Osteoblast (primary cell): ENCODE data around the gene SNAPC1. TPM values are rescaled to one million over a fixed set of nuclear protein-coding genes. Genes with fewer than 3 reads are reported as not detected.
A peak's percentile ranks its signal among the peaks of the same experiment; 100 is the strongest.

Experiments
- DNase-seq: peaks from one replicate; pipeline ENCODE4 v3.0.0; 2011; ENCODE audit warnings: low spot score, mixed read lengths; ENCODE audit not compliant: insufficient read length; ENCODE audit errors: missing footprints
- H2AFZ ChIP-seq: 2 replicates; pipeline ENCODE4 v1.6.0; 2011; ENCODE audit warnings: mild to moderate bottlenecking, low read length
- H3K27ac ChIP-seq: 2 replicates; pipeline ENCODE4 v1.5.1; 2011; ENCODE audit warnings: mild to moderate bottlenecking, low read depth, low read length, moderate library complexity
- H3K27me3 ChIP-seq: 2 replicates; pipeline ENCODE4 v1.6.0; 2012; ENCODE audit warnings: mild to moderate bottlenecking, control low read depth, inconsistent platforms, low read length, moderate library complexity; ENCODE audit not compliant: insufficient read depth
- H3K36me3 ChIP-seq: 2 replicates; pipeline ENCODE4 v1.5.1; 2011; ENCODE audit warnings: mild to moderate bottlenecking, low read length, control low read depth, moderate library complexity; ENCODE audit not compliant: insufficient read depth
- H3K4me1 ChIP-seq: 2 replicates; pipeline ENCODE4 v1.5.1; 2011; ENCODE audit warnings: mild to moderate bottlenecking, low read length, control low read depth, moderate library complexity; ENCODE audit not compliant: insufficient read depth
- H3K4me2 ChIP-seq: 2 replicates; pipeline ENCODE4 v1.6.0; 2011; ENCODE audit warnings: mild to moderate bottlenecking, low read length; ENCODE audit not compliant: insufficient read depth
- H3K4me3 ChIP-seq: fragments of 200-600 bp; sonication (generic); 3 replicates; pipeline ENCODE4 v1.5.1; 2012; ENCODE audit warnings: mild to moderate bottlenecking, low read length, inconsistent platforms; ENCODE audit not compliant: insufficient read depth
- H3K79me2 ChIP-seq: 2 replicates; pipeline ENCODE4 v1.6.0; 2012; ENCODE audit warnings: mild to moderate bottlenecking, low read length, control low read depth, inconsistent platforms; ENCODE audit not compliant: insufficient read depth
- H3K9me3 ChIP-seq: 2 replicates; pipeline ENCODE4 v1.5.1; 2011; ENCODE audit warnings: low read depth, low read length, control low read depth
- H4K20me1 ChIP-seq: 2 replicates; pipeline ENCODE4 v1.6.0; 2012; ENCODE audit warnings: mild to moderate bottlenecking, low read length, control low read depth; ENCODE audit not compliant: insufficient read depth
- total RNA-seq: library from RNA; depleted of rRNA; stranded (reverse); fragments of >200 nt; gene quantifications from 2 replicates; pipeline ENCODE4 v1.2.3, GENCODE V29; 2012
- TF ChIP-seq, protein P1 (sequence below): IDR thresholded peaks from 2 replicates; pipeline ENCODE4 v1.5.1; 2011; ENCODE audit warnings: mild to moderate bottlenecking, low read depth, low read length, moderate library complexity; ENCODE audit errors: extremely low read depth

Gene SNAPC1
- total RNA-seq, 1 donor: 35.8 TPM

GRCh38 chr14:61756135-61756534 lies 6.1 kb upstream of the SNAPC1 start:
- peaks cover 37% of the 10 kb centered on the region for H3K4me1 ChIP-seq
- H4K20me1 ChIP-seq: no peaks in the 10 kb centered on the region
- no peak for DNase-seq
- H2AFZ ChIP-seq: no peak overlapping the region
- H3K27me3 ChIP-seq: no peaks in the 10 kb centered on the region
- H3K4me2 ChIP-seq: no peak overlapping the region
- no peaks in the 10 kb centered on the region for H3K9me3 ChIP-seq
- TF ChIP-seq, protein P1, sequence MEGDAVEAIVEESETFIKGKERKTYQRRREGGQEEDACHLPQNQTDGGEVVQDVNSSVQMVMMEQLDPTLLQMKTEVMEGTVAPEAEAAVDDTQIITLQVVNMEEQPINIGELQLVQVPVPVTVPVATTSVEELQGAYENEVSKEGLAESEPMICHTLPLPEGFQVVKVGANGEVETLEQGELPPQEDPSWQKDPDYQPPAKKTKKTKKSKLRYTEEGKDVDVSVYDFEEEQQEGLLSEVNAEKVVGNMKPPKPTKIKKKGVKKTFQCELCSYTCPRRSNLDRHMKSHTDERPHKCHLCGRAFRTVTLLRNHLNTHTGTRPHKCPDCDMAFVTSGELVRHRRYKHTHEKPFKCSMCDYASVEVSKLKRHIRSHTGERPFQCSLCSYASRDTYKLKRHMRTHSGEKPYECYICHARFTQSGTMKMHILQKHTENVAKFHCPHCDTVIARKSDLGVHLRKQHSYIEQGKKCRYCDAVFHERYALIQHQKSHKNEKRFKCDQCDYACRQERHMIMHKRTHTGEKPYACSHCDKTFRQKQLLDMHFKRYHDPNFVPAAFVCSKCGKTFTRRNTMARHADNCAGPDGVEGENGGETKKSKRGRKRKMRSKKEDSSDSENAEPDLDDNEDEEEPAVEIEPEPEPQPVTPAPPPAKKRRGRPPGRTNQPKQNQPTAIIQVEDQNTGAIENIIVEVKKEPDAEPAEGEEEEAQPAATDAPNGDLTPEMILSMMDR: no peak
- no peak overlapping the region for H3K27ac ChIP-seq
- peaks cover 8% of the 10 kb centered on the region for H3K36me3 ChIP-seq
- H3K79me2 ChIP-seq: no peaks in the 10 kb centered on the region
- no peak overlapping the region for H3K4me3 ChIP-seq

GRCh38 chr14:61759878-61760277 lies 2.3 kb upstream of the SNAPC1 start:
- no peak overlapping the region for H2AFZ ChIP-seq
- DNase-seq: no peak
- peaks cover 27% of the 10 kb centered on the region for H3K79me2 ChIP-seq
- no peaks in the 10 kb centered on the region for H3K27me3 ChIP-seq
- H3K4me2 ChIP-seq: no peak overlapping the region
- no peak overlapping the region for H3K4me3 ChIP-seq
- no peak overlapping the region for H3K27ac ChIP-seq
- no peaks in the 10 kb centered on the region for H3K9me3 ChIP-seq
- TF ChIP-seq, protein P1: no peak
- peaks cover 4% of the 10 kb centered on the region for H4K20me1 ChIP-seq
- peaks cover 17% of the 10 kb centered on the region for H3K4me1 ChIP-seq
- no peaks in the 10 kb centered on the region for H3K36me3 ChIP-seq

DNA sequence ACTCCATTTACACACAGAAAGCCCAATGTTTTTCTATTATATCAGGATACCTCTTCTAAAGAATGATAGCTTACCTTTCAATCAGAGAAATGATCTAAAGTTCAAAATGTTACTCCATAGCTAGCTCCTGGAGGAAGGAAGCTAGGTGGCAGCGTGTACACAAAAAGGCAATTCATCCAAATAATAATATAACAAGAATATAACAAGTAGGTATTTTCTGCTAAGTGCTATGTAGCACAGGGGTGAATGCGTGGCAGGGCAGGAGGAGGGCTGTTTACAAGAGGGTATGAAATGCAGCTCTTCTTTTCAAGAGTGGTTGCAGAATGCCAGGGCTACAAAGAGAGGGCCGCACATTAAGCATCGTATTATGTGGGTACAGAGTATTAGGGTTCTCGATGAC lies 663 bp upstream of the SNAPC1 start:
- peaks cover 2% of the 10 kb centered on the region for H3K36me3 ChIP-seq
- no peaks in the 10 kb centered on the region for H3K27me3 ChIP-seq
- peak overlapping the region; percentile 52 for H2AFZ ChIP-seq
- DNase-seq: no peak
- TF ChIP-seq, protein P1: no peak
- H3K4me1 ChIP-seq: peaks cover 30% of the 10 kb centered on the region
- H3K79me2 ChIP-seq: peaks cover 44% of the 10 kb centered on the region
- peak overlapping the region; percentile 86 for H3K4me2 ChIP-seq
- H3K27ac ChIP-seq: peak overlapping the region; percentile 94
- no peaks in the 10 kb centered on the region for H3K9me3 ChIP-seq
- H3K4me3 ChIP-seq: peak overlapping the region; percentile 94
- H4K20me1 ChIP-seq: peaks cover 11% of the 10 kb centered on the region

DNA sequence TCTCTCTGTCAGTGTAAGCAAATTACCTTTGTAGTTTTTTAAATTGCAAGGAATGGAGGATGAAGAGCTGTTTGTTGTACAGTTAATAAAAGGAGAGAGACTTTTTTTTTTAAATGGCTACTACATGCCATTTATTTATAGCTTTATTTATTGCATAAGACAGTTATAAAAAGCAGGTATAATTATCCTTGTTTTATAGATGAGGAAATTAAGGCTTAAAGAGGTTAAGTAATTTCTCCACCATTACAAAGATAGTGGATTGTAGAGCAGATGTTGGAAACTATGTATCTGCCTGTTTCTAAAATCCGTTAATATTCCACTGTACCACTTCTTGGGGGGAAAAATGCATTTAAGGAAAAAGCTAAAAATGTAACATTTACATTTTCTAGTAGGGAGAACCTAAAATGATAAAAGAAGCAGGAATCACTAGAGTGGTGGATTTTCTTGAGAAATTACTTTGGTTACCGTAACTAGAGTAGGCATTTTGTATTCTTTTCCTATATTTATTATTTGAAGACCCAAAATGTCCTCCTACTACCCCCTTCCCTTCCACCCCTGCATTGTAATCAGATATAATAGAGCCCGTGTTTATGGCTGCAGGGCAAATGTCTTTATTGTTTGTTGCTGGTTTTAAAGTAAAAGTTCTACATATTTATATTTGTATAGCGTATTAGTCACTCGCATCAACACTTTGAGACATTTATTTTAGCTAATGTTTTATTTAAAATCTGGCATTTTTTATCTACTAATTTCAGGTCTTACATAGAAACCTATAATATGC lies 2.3 kb downstream of the SNAPC1 start:
- Histone ChIP-seq H3K27ac (peak overlapping the region; percentile 94), H3K79me2 (peaks cover 73% of the 10 kb centered on the region)
- no peak for DNase-seq

More for the DNA sequence above, 2.3 kb downstream of the SNAPC1 start:
- H3K36me3 ChIP-seq: peaks cover 29% of the 10 kb centered on the region
- no peaks in the 10 kb centered on the region for H3K27me3 ChIP-seq
- H2AFZ ChIP-seq: no peak overlapping the region
- peaks cover 14% of the 10 kb centered on the region for H4K20me1 ChIP-seq
- peak overlapping the region; percentile 94 for H3K4me3 ChIP-seq
- H3K4me2 ChIP-seq: peak overlapping the region; percentile 86
- TF ChIP-seq, protein P1: no peak
- no peaks in the 10 kb centered on the region for H3K9me3 ChIP-seq
- peaks cover 33% of the 10 kb centered on the region for H3K4me1 ChIP-seq
